ENCODE results near the gene KCNN3. TPM values are rescaled to one million over a fixed set of nuclear protein-coding genes. Genes with fewer than 3 reads are reported as not detected.

KCNN3 gene
- total and polyA plus RNA-seq, 2 donors (not counting 1 experiment from before 2014, with no cell fraction given) = 0.17 to 0.82 TPM

- H4K20me1 ChIP-seq (ENCODE audit: control insufficient read depth, insufficient read depth, low read length, poor library complexity, severe bottlenecking) = no peaks in the 10 kb centered on the region
- no peak overlapping the region for H3K9ac ChIP-seq (ENCODE audit: low read length)
- no peak overlapping the region for H3K4me2 ChIP-seq (replicated peaks; ENCODE audit: low read depth, low read length, poor library complexity, severe bottlenecking)
- peaks cover 10 to 17% of the 10 kb centered on the region in 2 donors for H3K4me1 ChIP-seq (ENCODE audit: control insufficient read depth in 2 of 2, insufficient read depth in 2 of 2, low read length in 2 of 2)
- Mint-ChIP-seq H3K27ac (no peak overlapping the region), H3K27me3 (peaks cover 31% of the 10 kb centered on the region), H3K4me1 (peaks cover 9% of the 10 kb centered on the region), H3K4me3 (no peak overlapping the region), H3K9me3 (ENCODE audit: insufficient read depth) (no peaks in the 10 kb centered on the region)
- TF ChIP-seq CTCF (IDR thresholded peaks at IDR 0.05) (no peak), EZH2 (IDR thresholded peaks at IDR 0.05; ENCODE audit: borderline replicate concordance, insufficient read depth, low read depth, low read length, poor library complexity, severe bottlenecking) (no peak)
- no peaks in the 10 kb centered on the region for H3K9me3 ChIP-seq (ENCODE audit: control extremely low read depth in 1 of 3, control insufficient read depth in 2 of 3, insufficient read depth in 1 of 3, low read length in 2 of 3)
- no peaks in the 10 kb centered on the region for H3K79me2 ChIP-seq (ENCODE audit: control insufficient read depth, insufficient read depth, low read length)
- no peak overlapping the region for H2AFZ ChIP-seq (ENCODE audit: insufficient read depth, low read depth, low read length, poor library complexity, severe bottlenecking)
- H3K27me3 ChIP-seq (replicated peaks in 1 of 4; ENCODE audit: control extremely low read depth in 1 of 4, control insufficient read depth in 3 of 4, insufficient read depth in 4 of 4, low read length in 3 of 4) = peaks cover 0 to 16% (median 3%) of the 10 kb centered on the region in 4 experiments
- no peak overlapping the region for H3K27ac ChIP-seq (ENCODE audit: low read length in 2 of 2)
- POLR2A ChIA-PET = no interaction called here
- H3K36me3 ChIP-seq (replicated peaks in 1 of 2; ENCODE audit: control extremely low read depth in 1 of 2, control insufficient read depth in 1 of 2, extremely low read depth in 1 of 2, insufficient read depth in 2 of 2, low read length in 1 of 2) = no peaks in the 10 kb centered on the region
- no peak overlapping the region for H3K4me3 ChIP-seq (ENCODE audit: control extremely low read depth in 1 of 5, extremely low read depth in 1 of 5, insufficient read depth in 1 of 5, low read depth in 2 of 5, low read length in 4 of 5)
- no peak for DNase-seq
- intact Hi-C loops (cut with micrococcal nuclease) = loop anchor here (10.0 kb wide), 1 partner anchor 300 kb away; the partner anchor contains the start of gene EFNA4
- WGBS (ENCODE audit: insufficient coverage) = no CpG with 5 or more reads among the region's 3 CpGs
- ATAC-seq (ENCODE audit: low read depth) = no peak
- CTCF ChIA-PET = no interaction called here
Observed at GRCh38 chr1:154764773-154765172, 105.3 kb downstream of the KCNN3 start.

- H3K9me3 ChIP-seq (ENCODE audit: control extremely low read depth in 1 of 3, control insufficient read depth in 2 of 3, insufficient read depth in 1 of 3, low read length in 2 of 3) = no peaks in the 10 kb centered on the region
- no peak for DNase-seq
- no peak overlapping the region for H3K27ac ChIP-seq (ENCODE audit: low read length in 2 of 2)
- ChIA-PET CTCF (no interaction called here), POLR2A (no interaction called here)
- TF ChIP-seq CTCF (IDR thresholded peaks at IDR 0.05) (no peak), EZH2 (IDR thresholded peaks at IDR 0.05; ENCODE audit: borderline replicate concordance, insufficient read depth, low read depth, low read length, poor library complexity, severe bottlenecking) (no peak)
- WGBS (ENCODE audit: insufficient coverage) = no CpG with 5 or more reads among the region's 1 CpG
- Mint-ChIP-seq H3K9me3 (ENCODE audit: insufficient read depth) (no peaks in the 10 kb centered on the region), H3K27me3 (peaks cover 34% of the 10 kb centered on the region), H3K4me3 (no peak overlapping the region), H3K27ac (no peak overlapping the region), H3K4me1 (peaks cover 3% of the 10 kb centered on the region)
- no peak overlapping the region for H2AFZ ChIP-seq (ENCODE audit: insufficient read depth, low read depth, low read length, poor library complexity, severe bottlenecking)
- intact Hi-C loops (cut with micrococcal nuclease) = loop anchor here (10.0 kb wide), 1 partner anchor 301 kb away; the partner anchor contains the start of gene EFNA4
- no peak for ATAC-seq (ENCODE audit: low read depth)
- H3K79me2 ChIP-seq (ENCODE audit: control insufficient read depth, insufficient read depth, low read length) = no peaks in the 10 kb centered on the region
- H3K4me3 ChIP-seq (ENCODE audit: control extremely low read depth in 1 of 5, extremely low read depth in 1 of 5, insufficient read depth in 1 of 5, low read depth in 2 of 5, low read length in 4 of 5) = no peak overlapping the region
- peaks cover 0 to 22% (median 7%) of the 10 kb centered on the region in 4 experiments for H3K27me3 ChIP-seq (replicated peaks in 1 of 4; ENCODE audit: control extremely low read depth in 1 of 4, control insufficient read depth in 3 of 4, insufficient read depth in 4 of 4, low read length in 3 of 4)
- H4K20me1 ChIP-seq (ENCODE audit: control insufficient read depth, insufficient read depth, low read length, poor library complexity, severe bottlenecking) = no peaks in the 10 kb centered on the region
- no peaks in the 10 kb centered on the region for H3K36me3 ChIP-seq (replicated peaks in 1 of 2; ENCODE audit: control extremely low read depth in 1 of 2, control insufficient read depth in 1 of 2, extremely low read depth in 1 of 2, insufficient read depth in 2 of 2, low read length in 1 of 2)
- H3K9ac ChIP-seq (ENCODE audit: low read length) = no peak overlapping the region
- peaks cover 4 to 11% of the 10 kb centered on the region in 2 donors for H3K4me1 ChIP-seq (ENCODE audit: control insufficient read depth in 2 of 2, insufficient read depth in 2 of 2, low read length in 2 of 2)
- H3K4me2 ChIP-seq (replicated peaks; ENCODE audit: low read depth, low read length, poor library complexity, severe bottlenecking) = no peak overlapping the region
Observed at GRCh38 chr1:154764181-154764580, 105.9 kb downstream of the KCNN3 start.

All from B cell (primary cell).